Ectodermal cell (in vitro differentiated cells): ENCODE results near the gene PRKCG.
A peak's percentile ranks its signal among the peaks of the same experiment; 100 is the strongest.

Source experiments
- H3K27ac ChIP-seq: 2 replicates; pipeline ENCODE4 v1.7.0; 2013; ENCODE audit warnings: mild to moderate bottlenecking, low read depth, low read length; ENCODE audit not compliant: insufficient read depth, poor library complexity, severe bottlenecking
- H3K27me3 ChIP-seq: 2 replicates; pipeline ENCODE4 v1.7.0; 2013; ENCODE audit warnings: mild to moderate bottlenecking, low read length; ENCODE audit not compliant: insufficient read depth, control insufficient read depth, poor library complexity, severe bottlenecking
- H3K36me3 ChIP-seq: one replicate; pipeline ENCODE4 v1.7.0; 2013; ENCODE audit warnings: low read length; ENCODE audit not compliant: control insufficient read depth, insufficient read depth
- H3K4me1 ChIP-seq: one replicate; pipeline ENCODE4 v1.7.0; 2013; ENCODE audit warnings: low read length; ENCODE audit not compliant: control insufficient read depth, insufficient read depth
- H3K4me3 ChIP-seq: 2 replicates; pipeline ENCODE4 v1.7.0; 2013; ENCODE audit warnings: low read depth, low read length, control low read depth; ENCODE audit not compliant: insufficient read depth
- H3K9me3 ChIP-seq: 2 replicates; pipeline ENCODE4 v1.7.0; 2013; ENCODE audit warnings: mild to moderate bottlenecking, low read length, moderate library complexity; ENCODE audit not compliant: control insufficient read depth
- WGBS, 2 experiments: methylation state at CpG; one replicate each; pipeline ENCODE4 v1.1.7; 2013; ENCODE audit warnings: missing lambda C conversion rate in 2 of 2; 5-methylcytosine and 5-hydroxymethylcytosine counted together

PRKCG gene

DNA sequence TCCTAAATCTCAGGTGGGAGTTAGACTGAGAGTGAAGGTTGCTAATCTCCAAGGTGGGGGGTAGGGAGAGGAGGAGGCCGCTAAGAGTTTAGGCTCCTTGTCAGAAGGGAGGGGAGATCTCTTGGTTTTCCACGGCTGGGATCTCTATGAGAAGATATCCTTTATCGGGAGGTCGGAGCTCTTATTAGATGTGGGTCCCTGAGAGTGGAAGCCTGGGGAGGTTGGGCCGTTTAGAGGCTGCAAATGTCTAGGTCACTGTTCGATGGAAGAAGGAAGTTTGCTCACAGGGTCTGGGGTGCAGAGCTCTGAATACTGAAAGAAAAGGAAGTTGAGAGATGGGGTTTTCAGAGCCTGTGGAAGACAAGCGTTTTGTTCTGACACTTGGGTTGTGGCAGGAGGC is 10.5 kb upstream of the PRKCG start:
- no peaks in the 10 kb centered on the region for H3K9me3 ChIP-seq
- WGBS, 2 experiments: 89 to 94% methylated on average over 7 of the region's 7 CpGs
- peaks cover 8% of the 10 kb centered on the region for H3K4me1 ChIP-seq
- H3K27ac ChIP-seq: no peak overlapping the region
- peaks cover 12% of the 10 kb centered on the region for H3K36me3 ChIP-seq
- H3K27me3 ChIP-seq: no peaks in the 10 kb centered on the region
- H3K4me3 ChIP-seq: no peak overlapping the region

DNA sequence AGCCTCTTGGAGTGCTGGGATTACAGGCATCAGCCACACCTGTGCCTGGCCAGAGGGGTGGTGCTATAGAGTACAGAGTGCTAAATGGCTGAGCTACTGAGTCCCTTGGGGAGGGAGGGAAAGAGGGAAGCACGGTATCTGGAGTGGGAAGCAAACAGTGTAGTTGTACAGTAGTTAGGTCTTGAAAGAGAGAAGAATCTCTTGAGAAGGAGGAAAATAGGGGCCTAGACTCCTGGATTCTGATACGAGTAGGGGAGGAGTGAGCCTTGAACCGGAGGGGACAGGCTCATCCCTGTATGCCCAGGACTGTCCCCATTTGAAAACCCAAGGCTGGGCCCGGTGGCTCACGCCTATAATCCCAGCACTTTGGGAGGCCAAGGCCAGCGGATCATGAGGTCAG is 9.2 kb upstream of the PRKCG start:
- Histone ChIP-seq H3K36me3 (peaks cover 12% of the 10 kb centered on the region), H3K27me3 (no peaks in the 10 kb centered on the region), H3K27ac (no peak overlapping the region), H3K4me3 (no peak overlapping the region), H3K4me1 (peaks cover 4% of the 10 kb centered on the region), H3K9me3 (no peaks in the 10 kb centered on the region)
- WGBS, 2 experiments: 89 to 93% methylated on average over 6 of the region's 6 CpGs

DNA sequence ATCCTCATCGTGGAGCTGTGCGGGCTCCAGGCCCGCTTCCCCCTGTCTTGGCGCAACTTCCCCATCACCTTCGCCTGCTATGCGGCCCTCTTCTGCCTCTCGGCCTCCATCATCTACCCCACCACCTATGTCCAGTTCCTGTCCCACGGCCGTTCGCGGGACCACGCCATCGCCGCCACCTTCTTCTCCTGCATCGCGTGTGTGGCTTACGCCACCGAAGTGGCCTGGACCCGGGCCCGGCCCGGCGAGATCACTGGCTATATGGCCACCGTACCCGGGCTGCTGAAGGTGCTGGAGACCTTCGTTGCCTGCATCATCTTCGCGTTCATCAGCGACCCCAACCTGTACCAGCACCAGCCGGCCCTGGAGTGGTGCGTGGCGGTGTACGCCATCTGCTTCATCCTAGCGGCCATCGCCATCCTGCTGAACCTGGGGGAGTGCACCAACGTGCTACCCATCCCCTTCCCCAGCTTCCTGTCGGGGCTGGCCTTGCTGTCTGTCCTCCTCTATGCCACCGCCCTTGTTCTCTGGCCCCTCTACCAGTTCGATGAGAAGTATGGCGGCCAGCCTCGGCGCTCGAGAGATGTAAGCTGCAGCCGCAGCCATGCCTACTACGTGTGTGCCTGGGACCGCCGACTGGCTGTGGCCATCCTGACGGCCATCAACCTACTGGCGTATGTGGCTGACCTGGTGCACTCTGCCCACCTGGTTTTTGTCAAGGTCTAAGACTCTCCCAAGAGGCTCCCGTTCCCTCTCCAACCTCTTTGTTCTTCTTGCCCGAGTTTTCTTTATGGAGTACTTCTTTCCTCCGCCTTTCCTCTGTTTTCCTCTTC is 8.0 kb upstream of the PRKCG start:
- Histone ChIP-seq H3K27ac (no peak overlapping the region), H3K36me3 (peaks cover 12% of the 10 kb centered on the region), H3K27me3 (no peaks in the 10 kb centered on the region), H3K4me1 (peaks cover 4% of the 10 kb centered on the region), H3K4me3 (no peak overlapping the region), H3K9me3 (no peaks in the 10 kb centered on the region)
- WGBS, 2 experiments: 95 to 96% methylated on average over 51 of the region's 51 CpGs

DNA sequence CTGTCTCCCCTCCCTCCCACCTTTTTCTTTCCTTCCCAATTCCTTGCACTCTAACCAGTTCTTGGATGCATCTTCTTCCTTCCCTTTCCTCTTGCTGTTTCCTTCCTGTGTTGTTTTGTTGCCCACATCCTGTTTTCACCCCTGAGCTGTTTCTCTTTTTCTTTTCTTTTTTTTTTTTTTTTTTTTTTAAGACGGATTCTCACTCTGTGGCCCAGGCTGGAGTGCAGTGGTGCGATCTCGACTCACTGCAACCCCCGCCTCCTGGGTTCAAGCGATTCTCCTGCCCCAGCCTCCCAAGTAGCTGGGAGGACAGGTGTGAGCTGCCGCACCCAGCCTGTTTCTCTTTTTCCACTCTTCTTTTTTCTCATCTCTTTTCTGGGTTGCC is 7.4 kb upstream of the PRKCG start:
- no peak overlapping the region for H3K27ac ChIP-seq
- WGBS, 2 experiments: 89 to 95% methylated on average over 6 of the region's 6 CpGs
- no peak overlapping the region for H3K4me3 ChIP-seq
- no peaks in the 10 kb centered on the region for H3K27me3 ChIP-seq
- H3K36me3 ChIP-seq: peaks cover 12% of the 10 kb centered on the region
- no peaks in the 10 kb centered on the region for H3K9me3 ChIP-seq
- peaks cover 4% of the 10 kb centered on the region for H3K4me1 ChIP-seq

DNA sequence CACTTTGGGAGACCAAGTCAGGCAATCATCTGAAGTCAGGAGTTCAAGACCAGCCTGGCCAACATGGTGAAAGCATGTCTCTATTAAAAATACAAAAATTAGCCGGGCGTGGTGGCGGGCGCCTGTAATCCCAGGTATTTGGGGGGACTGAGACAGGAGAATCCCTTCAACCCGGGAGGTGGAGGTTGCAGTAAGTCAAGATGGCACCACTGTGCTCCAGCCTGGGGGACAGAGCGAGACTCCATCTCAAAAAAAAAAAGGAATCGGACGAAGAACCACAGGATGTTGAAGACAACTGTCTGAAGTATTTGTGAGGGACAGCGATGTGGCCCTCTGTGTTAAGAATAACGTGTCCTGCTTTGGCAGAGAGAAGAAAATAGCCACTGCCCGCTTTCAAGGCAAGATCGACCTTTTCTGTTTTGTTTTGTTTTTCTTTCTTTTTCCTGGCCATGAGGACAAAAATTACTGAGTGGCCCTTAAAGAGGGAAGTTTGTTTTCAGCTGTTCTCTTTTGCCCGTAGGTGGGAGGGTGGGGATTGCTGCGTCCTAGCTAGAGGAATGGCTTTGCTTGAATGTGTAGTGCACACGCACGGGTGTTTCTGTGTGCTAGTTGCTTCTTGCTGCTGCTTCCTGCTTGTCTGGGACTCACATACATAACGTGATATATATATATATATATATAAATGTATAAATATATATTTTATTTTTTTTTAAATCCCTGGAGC is 6.2 kb upstream of the PRKCG start:
- H3K9me3 ChIP-seq: no peaks in the 10 kb centered on the region
- H3K27me3 ChIP-seq: peaks cover 3% of the 10 kb centered on the region
- no peak overlapping the region for H3K27ac ChIP-seq
- no peak overlapping the region for H3K4me3 ChIP-seq
- WGBS, 2 experiments: 94 to 96% methylated on average over 14 to 15 of the region's 17 CpGs
- peaks cover 7% of the 10 kb centered on the region for H3K4me1 ChIP-seq
- peaks cover 10% of the 10 kb centered on the region for H3K36me3 ChIP-seq

DNA sequence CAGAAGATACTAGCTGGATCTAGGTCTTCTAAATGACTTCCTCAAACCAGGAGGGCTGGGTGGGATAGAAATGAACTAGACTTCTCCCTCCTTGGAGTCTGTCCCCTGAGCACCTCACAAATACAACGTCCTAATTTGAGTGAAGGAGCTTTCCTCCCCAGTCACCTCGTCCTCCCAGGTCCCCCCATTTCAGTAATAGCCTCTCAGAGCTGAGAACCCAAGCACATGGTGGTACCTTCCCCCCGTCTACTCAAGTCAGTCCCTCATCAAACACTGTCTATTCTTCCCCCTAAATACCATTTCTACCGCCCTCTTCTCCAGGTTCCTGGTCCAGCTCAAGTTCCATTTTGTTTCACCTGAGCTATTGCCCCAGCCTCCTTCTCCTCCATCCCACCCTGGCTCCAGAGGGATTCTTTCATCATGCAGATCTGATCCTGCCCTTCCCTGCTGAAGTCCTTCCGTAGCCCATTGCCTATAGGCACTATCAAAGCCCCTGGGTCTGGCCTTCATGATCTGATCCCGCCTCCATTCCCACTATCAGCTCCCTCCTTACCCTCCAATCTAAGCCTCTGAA is 5.3 kb upstream of the PRKCG start:
- Histone ChIP-seq H3K27ac (no peak overlapping the region), H3K36me3 (peaks cover 7% of the 10 kb centered on the region), H3K27me3 (peaks cover 9% of the 10 kb centered on the region), H3K4me3 (no peak overlapping the region), H3K4me1 (peaks cover 9% of the 10 kb centered on the region), H3K9me3 (no peaks in the 10 kb centered on the region)
- 85 to 89% methylated on average over 5 of the region's 6 CpGs for WGBS, 2 experiments

DNA sequence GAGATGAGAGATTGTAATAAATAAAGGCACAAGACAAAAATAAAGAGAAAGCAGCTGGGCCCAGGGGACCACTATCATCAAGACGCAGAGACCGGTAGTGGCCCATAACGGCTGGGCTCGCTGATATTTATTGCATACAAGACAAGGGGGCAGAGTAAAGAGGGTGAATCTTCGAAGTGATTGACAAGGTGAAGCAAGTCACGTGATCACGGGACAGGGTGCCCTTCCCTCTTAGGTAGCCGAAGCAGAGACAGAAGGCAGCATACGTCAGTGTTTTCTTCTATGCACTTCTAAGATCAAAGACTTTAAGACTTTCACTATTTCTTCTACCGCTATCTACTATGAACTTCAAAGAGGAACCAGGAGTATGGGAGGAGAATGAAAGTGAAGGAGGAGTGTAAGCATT is 4.6 kb upstream of the PRKCG start:
- no peaks in the 10 kb centered on the region for H3K9me3 ChIP-seq
- WGBS, 2 experiments: 88 to 91% methylated on average over 9 to 10 of the region's 10 CpGs
- H3K4me1 ChIP-seq: peaks cover 9% of the 10 kb centered on the region
- H3K4me3 ChIP-seq: no peak overlapping the region
- no peak overlapping the region for H3K27ac ChIP-seq
- H3K36me3 ChIP-seq: peaks cover 7% of the 10 kb centered on the region
- H3K27me3 ChIP-seq: peaks cover 13% of the 10 kb centered on the region

DNA sequence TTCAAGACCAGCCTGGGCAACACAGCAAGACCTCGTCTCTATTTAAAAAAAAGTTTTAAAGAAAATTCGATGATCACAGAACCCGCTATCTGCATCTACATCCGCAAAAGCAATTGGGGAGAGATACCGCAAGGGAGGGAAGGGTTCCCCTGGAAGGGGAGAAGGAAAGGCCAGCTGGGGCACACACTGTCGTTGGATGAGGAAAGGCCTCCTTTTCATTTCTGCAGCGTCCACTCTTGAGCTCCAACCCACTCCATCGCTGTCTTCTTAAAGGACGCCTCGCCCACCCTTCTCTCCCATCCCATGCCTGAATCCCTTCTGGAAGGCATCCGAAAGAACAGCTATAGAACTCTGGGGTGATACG is 3.2 kb upstream of the PRKCG start:
- peaks cover 18% of the 10 kb centered on the region for H3K4me1 ChIP-seq
- H3K27ac ChIP-seq: no peak overlapping the region
- no peaks in the 10 kb centered on the region for H3K9me3 ChIP-seq
- H3K27me3 ChIP-seq: peaks cover 27% of the 10 kb centered on the region
- peaks cover 2% of the 10 kb centered on the region for H3K36me3 ChIP-seq
- H3K4me3 ChIP-seq: peak overlapping the region; percentile 57
- WGBS, 2 experiments: 70 to 72% methylated on average over 12 of the region's 12 CpGs

DNA sequence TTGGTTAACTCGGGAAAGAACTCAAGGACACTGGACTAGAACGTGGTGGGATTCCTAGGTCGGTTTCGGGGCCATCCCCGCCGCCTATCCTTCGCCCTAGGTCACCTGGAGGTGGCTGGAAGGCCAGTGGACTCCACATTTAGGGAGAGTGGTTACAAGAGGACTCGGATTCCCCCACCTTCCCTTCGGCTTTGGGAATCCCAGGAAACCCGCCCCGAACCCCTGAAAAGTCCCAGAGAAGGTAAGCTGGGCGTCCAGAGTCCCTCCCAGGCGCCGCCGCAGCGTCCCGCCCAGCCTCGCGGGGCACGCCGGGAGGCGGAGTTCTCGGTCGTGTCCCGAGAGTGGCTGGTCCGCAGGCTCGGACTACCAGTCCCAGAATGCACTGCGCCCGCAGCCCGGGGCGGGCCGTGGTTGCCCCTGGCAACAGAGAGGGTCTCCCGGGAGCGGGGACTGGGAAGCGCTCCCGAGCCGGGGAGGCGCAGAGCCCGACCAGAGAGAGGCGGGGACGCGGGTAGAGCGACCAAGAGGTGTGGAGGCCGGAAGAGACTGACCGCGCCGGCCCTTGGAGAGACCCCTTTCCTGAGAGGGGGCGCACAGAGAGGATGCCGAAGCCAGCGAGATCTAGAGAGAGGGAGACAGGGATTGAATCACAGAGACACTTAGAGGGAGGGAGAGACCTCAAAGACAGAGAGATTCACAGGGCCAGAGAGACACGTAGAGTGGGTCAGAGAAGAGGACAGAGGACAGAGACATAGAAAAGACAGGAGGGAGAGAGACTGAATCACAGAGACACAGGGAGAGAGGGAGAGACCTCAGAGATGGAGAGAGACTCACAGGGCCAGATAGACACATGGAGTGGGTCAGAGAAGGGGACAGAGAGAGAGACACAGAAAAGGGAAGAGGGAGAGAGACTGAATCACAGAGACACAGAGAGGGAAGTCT is 2.6 kb upstream of the PRKCG start:
- 3 to 5% methylated on average over 51 of the region's 51 CpGs for WGBS, 2 experiments
- peaks cover 24% of the 10 kb centered on the region for H3K4me1 ChIP-seq
- peak overlapping the region; percentile 57 for H3K4me3 ChIP-seq
- H3K9me3 ChIP-seq: no peaks in the 10 kb centered on the region
- peaks cover 33% of the 10 kb centered on the region for H3K27me3 ChIP-seq
- H3K27ac ChIP-seq: no peak overlapping the region
- H3K36me3 ChIP-seq: no peaks in the 10 kb centered on the region
